ENCODE data around the gene NLN. TPM values are rescaled to one million over a fixed set of nuclear protein-coding genes. Genes with fewer than 3 reads are reported as not detected.
"Not testable (repeated sequence)": the region's sequence is repeated elsewhere in the genome, so short reads cannot be mapped to it uniquely, and the experiment has no call there.

The NLN gene
- total and polyA plus RNA-seq, 11 donors = 1.6 to 28.2 (median 11.6) TPM

- Histone ChIP-seq H3K36me3 (no peaks in the 10 kb centered on the region), H3K9me3 (no peaks in the 10 kb centered on the region), H3K27ac (no peak overlapping the region), H3K4me1 (peaks cover 0 to 12% (median 5%) of the 10 kb centered on the region in 12 donors), H3K4me3 (no peak overlapping the region), H3K27me3 (no peaks in the 10 kb centered on the region)
- TF ChIP-seq POLR2A (IDR thresholded peaks at IDR 0.05) = no peak
- 63 to 93% (median 75%) methylated on average over 3 of the region's 3 CpGs for WGBS, 4 donors
- intact Hi-C loops (cut with DNase I) = no loop called here
- DNase-seq (no peak), ATAC-seq (no peak)
These were observed 146.5 kb downstream of the NLN start for GRCh38 chr5:65868509-65868908.

GRCh38 chr5:65871182-65871581, 149.2 kb downstream of the NLN start:
- intact Hi-C loops (cut with DNase I) = no loop called here
- no peaks in the 10 kb centered on the region for H3K27me3 ChIP-seq
- 76 to 90% (median 82%) methylated on average over 5 of the region's 5 CpGs for WGBS, 4 donors
- H3K36me3 ChIP-seq = no peaks in the 10 kb centered on the region
- TF ChIP-seq POLR2A (IDR thresholded peaks at IDR 0.05) = no peak
- no peak for TF ChIP-seq CTCF (IDR thresholded peaks at IDR 0.05)
- no peak overlapping the region for H3K4me3 ChIP-seq
- no peaks in the 10 kb centered on the region for H3K9me3 ChIP-seq
- H3K27ac ChIP-seq = no peak overlapping the region
- ATAC-seq = no peak
- H3K4me1 ChIP-seq = peaks cover 0 to 12% (median 5%) of the 10 kb centered on the region in 12 donors
- DNase-seq = no peak

- H3K36me3 ChIP-seq; H3K27ac ChIP-seq; DNase-seq; H3K27me3 ChIP-seq; ATAC-seq; intact Hi-C loops (cut with DNase I); H3K4me3 ChIP-seq; H3K9me3 ChIP-seq: not testable (repeated sequence)
- WGBS, 4 donors = 78 to 91% (median 79%) methylated on average over 5 of the region's 5 CpGs
- peaks cover 0 to 12% (median 4%) of the 10 kb centered on the region in 12 donors for H3K4me1 ChIP-seq
These were observed 149.8 kb downstream of the NLN start for GRCh38 chr5:65871776-65872175.

- H3K36me3 ChIP-seq = no peaks in the 10 kb centered on the region
- intact Hi-C loops (cut with DNase I) = no loop called here
- H3K27me3 ChIP-seq = no peaks in the 10 kb centered on the region
- H3K9me3 ChIP-seq = peaks cover 0 to 11% (median 3%) of the 10 kb centered on the region in 12 donors
- H3K27ac ChIP-seq = no peak overlapping the region
- peaks cover 0 to under 1% (median 0%) of the 10 kb centered on the region in 12 donors for H3K4me1 ChIP-seq
- TF ChIP-seq CTCF (IDR thresholded peaks at IDR 0.05) (no peak), POLR2A (IDR thresholded peaks at IDR 0.05) (no peak)
- WGBS, 4 donors = 92 to 96% (median 93%) methylated on average over 3 of the region's 3 CpGs
- DNase-seq = no peak
- ATAC-seq = no peak
- no peak overlapping the region for H3K4me3 ChIP-seq
These were observed 151.3 kb downstream of the NLN start for GRCh38 chr5:65873181-65873750.

- no peaks in the 10 kb centered on the region for H3K36me3 ChIP-seq
These were observed 152.2 kb downstream of the NLN start for GRCh38 chr5:65874241-65874640.

More at GRCh38 chr5:65874241-65874640, 152.2 kb downstream of the NLN start:
- H3K27ac ChIP-seq = no peak overlapping the region
- intact Hi-C loops (cut with DNase I) = no loop called here
- H3K4me3 ChIP-seq = no peak overlapping the region
- ATAC-seq (no peak), DNase-seq (no peak)
- no peak for TF ChIP-seq POLR2A (IDR thresholded peaks at IDR 0.05)
- TF ChIP-seq CTCF (IDR thresholded peaks at IDR 0.05) = no peak
- 67 to 78% (median 72%) methylated on average over 3 of the region's 3 CpGs for WGBS, 4 donors
- H3K27me3 ChIP-seq = no peaks in the 10 kb centered on the region
- H3K4me1 ChIP-seq = no peaks in the 10 kb centered on the region
- peaks cover 0 to 14% (median 4%) of the 10 kb centered on the region in 12 donors for H3K9me3 ChIP-seq
